Activated CD8-positive, alpha-beta memory T cell treated with anti-CD3 and anti-CD28 coated beads, Interleukin-2, amount 50 U/mL, for 24 hours (primary cell): ENCODE measurements around the gene PKHD1.

ENCODE experiments used
- DNase-seq: peaks from one replicate; pipeline ENCODE4 v3.0.0-alpha.2; 2020; ENCODE audit errors: extremely low read depth

The PKHD1 gene

DNA sequence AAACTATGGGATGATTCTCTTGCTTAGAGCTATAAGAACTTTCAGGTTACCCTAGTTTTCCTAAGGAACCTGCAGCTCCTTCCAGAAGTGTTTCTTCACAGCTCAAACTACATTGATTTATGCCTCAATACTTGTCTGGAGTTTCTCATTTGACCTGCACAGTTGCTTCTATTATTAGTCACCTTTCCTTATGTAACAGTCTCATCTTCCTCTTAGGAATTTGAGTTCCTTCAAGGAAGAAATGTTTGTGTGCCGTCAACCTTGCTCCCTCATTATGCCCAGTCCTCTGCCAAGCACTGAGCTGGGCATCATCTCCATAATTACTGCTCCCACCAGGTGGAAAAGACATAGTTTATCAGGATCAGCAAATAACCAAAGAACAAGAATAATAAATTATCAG, 466.4 kb downstream of the PKHD1 start:
- no peak for DNase-seq

DNA sequence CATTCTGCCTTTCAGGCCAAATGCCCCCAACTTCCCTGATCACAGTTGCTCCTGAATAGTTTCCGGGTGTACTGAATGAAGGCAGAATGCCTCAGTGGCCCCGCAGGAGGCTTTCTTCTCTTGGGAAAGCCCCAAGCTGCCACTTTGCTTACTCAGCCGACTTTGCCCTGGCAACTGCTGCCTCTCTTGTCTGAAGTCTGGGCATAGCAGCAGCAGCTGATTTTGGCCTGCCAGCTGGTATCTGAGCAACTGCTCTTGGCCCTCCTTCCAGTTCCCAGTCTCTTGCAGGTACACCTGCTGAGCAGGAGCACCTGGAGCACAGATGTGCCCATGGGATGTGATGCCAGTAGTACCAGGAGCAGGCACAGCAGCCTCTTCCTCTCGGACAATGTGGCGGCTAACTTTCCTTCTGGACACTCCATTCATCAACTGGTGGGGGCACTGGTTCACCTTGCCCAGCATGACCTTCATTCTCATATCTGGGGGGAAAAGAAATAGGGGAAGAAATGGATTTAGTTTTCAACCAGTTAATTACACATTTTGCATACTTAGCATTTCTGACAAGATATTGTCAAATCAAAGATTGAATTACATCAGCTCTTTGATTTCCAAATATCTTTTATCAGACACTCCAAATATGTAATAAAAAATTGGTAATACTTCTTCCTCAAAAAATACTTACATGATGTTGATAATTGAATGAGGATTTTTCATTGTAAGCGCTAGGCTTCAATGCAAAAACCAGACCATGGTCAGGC, 468.2 kb downstream of the PKHD1 start:
- no peak for DNase-seq

DNA sequence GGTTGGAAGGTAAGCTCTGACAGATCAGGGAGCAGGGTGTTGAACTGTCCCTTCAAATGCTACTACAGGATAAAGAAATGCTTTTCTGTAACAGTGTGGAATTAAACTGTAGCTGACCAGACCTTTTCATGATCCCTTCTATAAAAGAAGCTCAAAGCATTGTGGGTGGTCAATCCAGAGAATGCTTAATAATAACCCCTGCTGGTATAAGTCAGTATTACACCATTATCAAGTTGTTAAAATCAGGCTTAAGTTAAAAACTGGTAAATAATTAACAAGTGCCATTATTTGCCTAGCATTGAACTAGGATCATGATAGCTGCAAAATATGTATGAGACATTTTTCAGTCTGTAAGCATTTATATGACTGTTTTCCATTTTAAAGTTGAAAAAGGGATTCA, 468.9 kb downstream of the PKHD1 start:
- no peak for DNase-seq

DNA sequence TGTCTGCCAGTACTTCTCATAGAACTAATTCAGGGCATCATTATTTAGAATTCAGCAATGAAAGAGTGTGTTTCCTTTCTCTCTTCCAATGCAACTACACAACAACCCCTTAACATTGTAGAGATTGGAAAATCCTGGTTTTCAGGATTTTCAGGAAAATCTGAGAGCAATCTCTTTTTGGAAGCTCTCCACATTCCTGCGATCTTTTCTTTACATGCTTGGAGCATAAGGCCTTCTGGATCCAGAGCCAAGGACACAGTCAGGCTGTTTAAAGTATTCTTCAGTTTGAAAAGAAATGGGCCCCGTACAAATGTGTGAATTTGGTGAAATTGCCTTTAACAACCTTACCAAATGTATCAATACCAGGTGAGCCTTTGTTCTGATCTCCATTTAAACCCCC, 469.7 kb downstream of the PKHD1 start:
- no peak for DNase-seq

DNA sequence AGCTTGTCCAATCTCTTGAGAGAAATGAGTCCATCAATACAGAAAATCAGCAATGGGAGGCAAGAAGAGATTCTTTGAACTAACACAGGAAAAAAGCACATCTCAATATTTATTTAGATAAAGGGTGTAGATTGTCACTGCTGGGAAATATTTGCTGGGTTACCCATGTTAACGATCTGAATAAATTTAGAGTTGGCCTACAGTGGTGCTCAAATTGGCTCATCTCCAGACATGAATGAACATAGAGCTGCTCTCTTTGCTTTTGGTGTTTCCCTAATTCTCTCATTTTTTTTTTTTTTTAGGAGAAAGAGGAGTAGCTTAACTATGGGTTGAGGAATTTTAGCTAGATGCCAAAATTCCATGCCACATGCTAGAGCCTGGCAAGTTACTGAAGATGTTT, 471.2 kb downstream of the PKHD1 start:
- DNase-seq: no peak

DNA sequence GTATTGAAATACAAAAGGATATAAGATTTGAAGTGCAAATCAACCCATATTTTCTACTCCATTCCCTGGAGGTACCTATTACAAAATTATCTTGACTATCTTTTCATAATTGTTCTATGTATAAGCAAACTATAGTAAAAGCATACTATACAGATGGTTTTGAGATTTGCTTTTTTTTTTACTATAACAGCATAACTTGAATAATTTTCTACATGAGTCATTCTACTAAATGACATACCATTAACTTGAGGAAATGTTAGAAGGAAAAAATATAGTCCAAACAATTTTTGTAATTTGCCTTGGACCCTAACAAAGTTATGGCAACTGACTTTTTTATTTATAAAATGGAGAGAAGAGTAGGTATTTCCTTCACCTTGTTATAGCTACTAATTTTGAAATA, 472.7 kb downstream of the PKHD1 start:
- no peak for DNase-seq

DNA sequence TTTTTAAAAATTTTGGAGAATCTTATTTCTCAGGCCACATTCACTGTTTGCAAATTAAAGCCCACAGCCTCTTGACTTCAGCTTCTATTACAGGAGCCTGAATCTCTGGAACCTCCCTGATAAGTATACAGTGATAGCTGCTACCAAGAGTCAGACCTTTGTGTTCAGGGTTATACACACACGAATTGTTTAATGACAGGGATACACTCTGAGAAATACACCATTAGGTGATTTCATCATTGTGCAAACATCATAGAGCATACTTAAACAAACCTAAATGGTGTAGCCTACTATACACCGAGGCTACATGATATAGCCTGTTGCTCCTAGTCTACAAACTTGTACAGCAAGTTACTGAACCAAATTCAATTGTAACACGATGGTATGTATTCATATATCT, 473.9 kb downstream of the PKHD1 start:
- no peak for DNase-seq

DNA sequence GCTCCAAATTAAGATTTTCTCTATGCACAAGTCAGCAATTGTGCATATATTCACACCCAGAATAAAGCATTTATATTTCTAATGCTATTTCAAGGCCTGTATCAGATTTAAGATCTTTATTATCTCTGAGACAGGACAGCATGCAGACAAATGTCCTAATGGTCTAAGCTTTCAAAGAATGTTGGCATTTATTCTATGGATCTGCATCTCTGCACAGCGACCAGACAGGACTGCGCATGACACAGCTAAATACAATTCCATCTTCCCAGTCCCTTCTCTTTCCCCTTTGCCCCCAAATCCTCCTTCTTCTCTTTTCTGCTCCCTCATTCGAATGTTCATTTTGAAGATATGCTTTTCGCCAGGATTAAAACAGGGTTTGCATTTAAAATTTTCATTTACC, 478.5 kb downstream of the PKHD1 start:
- DNase-seq: no peak

DNA sequence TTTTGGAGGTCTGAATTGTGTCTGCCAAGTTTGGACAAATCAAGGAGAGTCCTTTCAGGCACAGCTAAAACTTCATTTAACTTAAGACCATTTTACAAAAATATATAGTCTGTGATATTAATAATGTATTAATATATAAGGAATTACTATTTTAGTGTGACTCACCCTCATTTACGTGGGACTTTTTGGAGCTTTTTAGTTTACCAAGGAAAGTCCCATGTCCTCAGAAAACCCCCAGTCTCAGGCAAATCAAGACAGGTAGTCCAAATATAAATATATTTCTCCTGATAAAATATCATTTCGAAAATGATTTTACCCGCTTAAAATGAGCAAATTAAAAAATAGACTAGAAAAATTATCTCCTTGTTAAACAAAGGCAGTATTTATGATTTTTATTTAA, 479.0 kb downstream of the PKHD1 start:
- DNase-seq: no peak

DNA sequence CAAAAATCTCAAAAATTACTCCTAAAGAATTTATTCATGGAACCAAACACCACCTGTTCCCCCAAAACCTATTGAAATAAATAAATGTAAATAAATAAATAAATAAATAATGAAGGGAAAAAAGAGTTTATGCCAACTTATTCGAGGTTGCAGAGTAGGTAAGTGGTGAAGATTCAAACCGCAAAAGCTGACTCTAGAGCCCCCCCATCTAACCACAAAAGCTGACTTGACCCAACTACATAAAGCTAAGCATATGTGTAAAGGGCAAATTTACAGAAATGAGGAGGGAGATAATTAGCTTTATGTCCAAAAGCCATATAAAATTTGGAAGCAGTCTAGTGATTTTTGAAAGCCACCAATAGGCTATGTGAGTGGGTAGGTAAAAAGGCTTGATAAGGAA, 486.9 kb downstream of the PKHD1 start:
- DNase-seq: no peak

DNA sequence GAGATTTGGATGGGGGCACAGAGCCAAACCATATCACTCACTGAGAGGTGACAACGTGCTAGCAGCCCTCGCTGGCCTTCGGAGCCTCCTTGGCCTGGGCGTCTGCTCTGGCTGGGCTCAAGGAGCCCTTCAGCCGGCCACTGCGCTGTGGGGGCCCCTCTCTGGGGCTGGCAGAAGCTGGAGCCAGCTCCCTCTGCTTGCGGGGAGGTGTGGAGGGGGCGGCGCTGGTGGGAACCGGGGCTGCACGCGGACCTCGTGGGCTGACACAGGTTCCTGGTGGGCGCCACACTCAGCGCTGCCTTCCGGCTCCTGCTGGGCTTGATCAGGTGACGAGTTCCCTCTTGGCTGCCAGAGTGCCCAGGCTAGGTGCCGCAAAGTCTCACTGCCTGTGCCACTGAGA, 489.2 kb downstream of the PKHD1 start:
- no peak for DNase-seq

DNA sequence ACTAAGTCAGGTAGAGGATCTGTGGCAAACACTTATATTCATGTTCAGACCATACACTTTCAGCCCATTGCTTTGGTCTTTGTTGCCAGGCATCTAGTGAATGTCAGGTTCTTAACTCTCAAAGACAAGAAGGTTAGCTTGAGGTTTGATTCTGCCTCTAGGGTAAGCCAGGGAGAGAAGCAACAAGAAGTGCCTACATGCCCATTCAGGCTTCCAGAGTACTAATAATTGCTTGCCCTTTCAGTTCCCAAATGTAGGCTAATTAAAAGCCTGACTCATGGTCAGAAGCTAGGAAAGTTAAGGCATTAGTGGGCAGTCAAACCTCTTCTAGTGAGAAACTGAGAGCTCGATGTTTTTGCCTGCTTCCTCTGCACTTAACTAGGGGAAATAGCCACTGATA, 492.4 kb downstream of the PKHD1 start:
- DNase-seq: no peak

DNA sequence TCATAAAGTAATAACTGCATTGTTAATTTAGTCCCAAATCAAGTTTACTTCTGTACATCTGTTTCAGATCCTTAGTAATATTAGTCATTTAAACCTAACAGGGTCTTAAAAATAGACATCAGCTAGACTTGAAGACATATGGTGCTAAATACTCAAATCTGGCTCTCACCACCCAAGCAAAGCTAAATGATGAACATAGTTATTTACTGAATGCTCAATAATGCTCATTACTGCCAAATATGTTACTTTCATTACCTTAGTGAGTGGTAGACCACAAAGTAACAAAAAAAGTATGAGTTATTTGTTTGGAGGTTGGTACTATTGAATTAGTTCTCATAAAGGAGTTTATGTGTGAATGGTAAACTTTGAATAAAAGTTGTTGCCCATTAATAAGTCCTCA, 502.1 kb downstream of the PKHD1 start:
- DNase-seq: no peak

DNA sequence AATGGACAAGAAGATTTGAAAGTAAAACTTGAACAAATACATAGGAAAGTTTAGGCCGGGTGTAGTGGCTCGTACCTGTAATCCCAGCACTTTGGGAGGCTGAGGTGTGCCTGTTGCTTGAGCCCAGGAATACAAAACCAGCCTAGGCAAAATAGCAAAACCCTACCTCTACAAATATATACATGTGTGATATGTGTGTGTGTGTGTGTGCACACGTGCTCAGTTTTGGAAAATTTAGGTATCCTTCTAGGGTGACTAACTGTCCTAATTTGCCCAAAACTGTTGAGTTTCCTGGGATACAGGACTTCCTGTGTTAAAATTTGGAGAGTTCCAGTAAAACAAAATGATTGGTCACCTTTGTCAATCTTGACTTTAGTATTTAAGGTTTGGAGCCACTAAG, 503.2 kb downstream of the PKHD1 start:
- DNase-seq: no peak

DNA sequence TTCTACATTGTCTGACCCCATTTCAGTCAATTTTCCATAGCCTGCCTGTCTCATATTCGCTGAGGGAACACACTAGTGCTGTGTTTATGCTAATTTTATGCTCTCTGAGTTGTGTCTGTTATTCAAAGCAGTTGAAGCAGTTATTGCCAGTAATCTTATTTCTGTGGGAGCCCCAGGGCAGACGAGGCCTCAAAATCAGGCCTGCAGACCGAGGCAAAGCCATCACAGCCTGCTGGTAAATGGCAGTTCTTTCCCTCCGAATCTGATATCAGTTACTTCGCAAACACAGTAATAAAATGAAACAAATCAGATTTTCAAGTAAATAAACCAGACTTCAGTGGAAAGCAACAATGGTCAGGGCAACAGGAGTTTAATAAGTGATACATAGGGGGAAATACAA, 508.4 kb downstream of the PKHD1 start:
- DNase-seq: no peak

DNA sequence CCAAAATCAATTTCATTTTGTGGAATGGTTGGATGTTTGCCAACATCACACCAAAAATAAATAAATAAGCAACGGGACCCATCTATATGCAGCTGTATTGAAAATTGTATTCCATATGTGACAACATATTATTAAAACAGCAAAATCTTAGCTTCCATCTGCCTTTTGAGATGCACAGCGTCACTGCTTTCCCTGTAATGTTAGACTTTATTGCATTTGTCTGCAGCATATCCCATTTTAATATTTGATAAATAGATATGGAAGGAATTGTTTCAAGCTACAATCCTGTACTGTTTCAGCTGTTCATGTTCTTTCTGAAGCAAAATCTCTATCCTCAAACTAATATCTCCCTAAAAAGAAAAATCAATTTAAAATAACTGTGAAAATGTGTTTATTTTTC, 509.1 kb downstream of the PKHD1 start:
- DNase-seq: no peak

DNA sequence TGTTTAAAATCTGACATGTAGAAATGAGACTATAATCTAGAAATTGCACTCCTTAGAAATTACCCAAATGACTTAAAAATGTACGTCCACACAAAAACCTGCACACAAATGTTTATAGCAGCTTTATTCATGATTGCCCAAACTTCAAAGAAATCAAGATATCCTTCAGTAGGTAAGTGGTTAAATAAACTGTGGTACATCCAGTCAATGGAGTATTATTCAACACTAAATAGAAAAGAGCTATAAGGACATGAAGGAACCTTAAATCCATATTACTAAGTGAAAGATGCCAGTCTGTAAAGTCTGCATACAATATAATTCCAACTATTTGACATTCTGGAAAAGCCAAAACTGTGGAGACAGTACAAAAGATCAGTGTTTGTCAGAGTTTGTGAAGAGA, 513.4 kb downstream of the PKHD1 start:
- DNase-seq: no peak

DNA sequence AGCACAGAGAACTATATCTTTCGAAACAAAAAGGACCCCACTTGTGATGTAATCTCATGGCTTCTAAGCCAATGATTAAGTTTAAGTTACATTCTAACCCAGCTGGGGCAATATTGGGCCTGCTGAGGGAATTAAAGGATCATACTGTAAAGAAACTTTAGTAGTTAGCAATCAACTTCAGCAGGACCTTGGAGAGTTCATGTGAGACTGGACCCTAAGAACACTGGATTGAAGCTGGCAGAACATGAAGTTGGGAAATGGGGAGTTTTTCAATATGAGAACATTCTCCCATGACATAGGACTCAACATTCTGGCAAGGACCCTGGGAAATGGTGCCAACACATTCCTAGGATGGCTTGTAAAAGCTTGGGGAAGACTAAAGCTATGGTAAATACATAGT, 516.2 kb downstream of the PKHD1 start:
- DNase-seq: no peak

DNA sequence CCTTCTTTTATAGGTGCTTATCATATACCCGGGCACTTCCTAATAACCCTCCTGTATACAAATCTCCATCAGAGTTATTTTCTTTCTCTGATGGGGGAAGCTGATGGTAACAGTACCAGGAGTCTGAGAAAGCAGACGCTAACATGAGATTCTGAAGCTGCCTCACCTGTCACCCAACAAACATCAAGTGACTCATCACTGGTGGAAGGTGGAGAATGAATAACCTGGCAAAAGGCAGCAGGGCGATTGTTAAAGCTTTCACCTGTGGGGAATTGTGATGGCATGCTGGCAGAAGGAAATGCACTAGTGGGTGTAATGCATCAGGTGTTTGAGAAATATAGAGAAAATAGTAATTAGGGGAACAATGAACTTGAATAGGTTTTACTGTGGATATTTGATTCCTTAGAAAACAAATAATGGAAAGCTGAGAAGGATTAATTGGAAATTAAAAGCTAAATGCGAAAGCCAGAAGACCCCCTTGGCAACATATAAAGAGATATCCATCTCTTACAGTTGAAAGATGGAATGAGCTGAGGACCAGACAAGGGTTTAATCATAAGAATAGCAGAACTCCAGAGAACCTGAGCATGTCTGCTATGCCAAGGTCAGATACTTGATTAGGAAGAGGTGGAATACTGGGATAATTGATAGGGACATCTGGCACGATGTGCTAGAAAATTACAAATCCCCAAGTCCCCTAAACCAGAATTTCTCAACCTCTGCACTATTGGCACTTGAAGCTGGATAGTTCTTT, 517.1 kb downstream of the PKHD1 start:
- no peak for DNase-seq

DNA sequence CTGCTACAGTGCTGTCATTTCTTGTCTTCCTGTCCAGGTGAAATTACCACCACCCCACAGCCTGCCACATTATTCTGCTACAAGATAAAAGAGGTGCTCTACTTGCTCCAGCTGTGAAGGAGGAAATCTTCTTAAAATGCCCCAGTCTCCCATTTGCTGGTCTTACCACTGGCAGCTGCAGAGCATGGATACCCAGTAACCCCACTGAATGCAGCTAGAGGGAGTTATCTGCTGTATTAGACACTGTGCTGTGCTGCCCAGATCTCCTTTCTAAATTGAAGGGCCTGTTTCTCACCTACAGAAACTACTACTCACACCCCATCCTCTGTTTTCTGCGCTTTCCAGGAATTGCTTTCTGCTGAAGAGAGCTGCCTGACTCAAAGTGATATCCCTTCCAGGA, 517.8 kb downstream of the PKHD1 start:
- DNase-seq: no peak

DNA sequence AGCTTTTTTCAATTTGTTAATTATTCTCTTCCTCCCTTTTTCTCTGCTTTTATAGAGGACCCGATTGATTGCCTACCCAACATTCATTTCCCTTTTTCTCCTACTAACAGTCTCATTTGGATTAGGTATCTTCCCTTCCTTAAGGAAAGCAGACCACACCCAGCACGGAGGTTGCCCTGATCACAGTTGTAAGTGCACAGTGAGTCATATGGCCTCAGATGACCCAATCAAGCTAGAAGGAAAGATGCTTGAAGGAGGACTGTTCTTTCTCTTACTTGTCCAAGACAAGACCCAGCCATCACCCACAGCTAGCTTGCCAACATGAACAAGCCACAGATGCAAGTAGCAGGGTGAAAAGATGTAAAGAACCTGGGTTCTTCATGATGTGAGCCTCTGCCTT, 518.6 kb downstream of the PKHD1 start:
- DNase-seq: no peak

DNA sequence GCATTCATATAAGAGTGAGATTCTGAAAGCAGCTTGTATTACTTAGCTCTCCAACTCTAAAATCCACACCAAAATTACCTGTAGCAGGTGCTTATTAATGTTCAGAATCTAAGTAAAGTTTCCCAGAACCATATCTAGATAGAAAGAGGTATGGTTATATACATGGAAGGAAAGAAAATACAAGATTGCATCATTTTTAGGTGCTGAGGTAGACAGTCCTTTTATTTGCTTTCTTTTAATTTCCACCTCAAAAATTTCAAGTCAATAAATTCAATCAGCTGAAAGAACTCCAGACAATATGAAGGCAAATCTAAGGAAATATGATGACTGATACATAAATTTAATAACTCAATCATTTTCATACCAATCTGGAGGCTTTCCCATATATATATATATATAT, 521.9 kb downstream of the PKHD1 start:
- no peak for DNase-seq
